Measurements from ENCODE around the gene HOXD3. TPM values are rescaled to one million over a fixed set of nuclear protein-coding genes. Genes with fewer than 3 reads are reported as not detected.

Gene HOXD3
- total RNA-seq, 1 experiment from 2014 or later: not detected

DNA sequence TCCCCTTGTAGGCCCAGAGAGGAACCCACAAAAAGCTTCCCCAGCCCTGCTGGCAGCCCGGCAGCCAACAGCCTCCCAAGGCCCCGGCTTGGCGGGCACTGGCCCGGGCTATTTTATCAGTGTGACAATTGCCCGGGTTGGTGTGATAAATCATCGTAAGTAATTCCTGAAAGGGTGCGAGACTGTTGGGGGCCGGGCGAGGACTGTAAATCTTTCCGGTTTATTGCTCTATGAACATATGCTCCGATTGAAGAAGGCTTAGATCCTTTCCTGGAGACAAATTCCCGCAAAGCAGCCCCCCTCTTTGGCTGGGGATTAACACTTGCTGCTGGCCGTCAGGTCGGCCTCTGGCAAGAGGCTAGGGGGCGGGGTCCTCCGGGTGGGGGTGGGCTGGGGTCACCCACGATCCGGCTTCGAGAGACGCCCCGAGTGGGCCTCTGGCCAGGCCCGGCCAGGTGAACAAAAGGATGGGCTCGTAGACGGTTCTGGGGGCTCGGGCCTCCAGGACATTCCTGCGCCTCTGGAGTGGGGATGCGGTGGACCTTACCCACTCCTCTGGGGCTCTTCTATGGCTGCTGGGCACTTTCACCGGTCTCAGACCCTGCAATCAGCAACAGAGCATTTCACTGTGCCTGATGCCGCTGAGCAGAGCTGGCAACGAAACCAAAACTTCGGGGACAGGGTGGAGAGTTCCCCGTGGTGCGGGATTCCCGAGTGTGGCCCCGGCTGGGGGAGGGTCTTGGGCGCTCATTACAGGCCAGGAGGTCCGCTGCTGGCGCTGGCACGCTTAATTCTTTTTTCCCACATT is 2.0 kb downstream of the HOXD3 start:
- Histone ChIP-seq H3K4me2 (ENCODE audit: insufficient read depth, insufficient read length, low read length) (no peak overlapping the region), H2BK12ac (ENCODE audit: insufficient read length, low read depth, low read length) (no peak overlapping the region), H3K23me2 (ENCODE audit: insufficient read length, low read depth, low read length, poor library complexity, severe bottlenecking) (no peaks in the 10 kb centered on the region), H3K27me3 (ENCODE audit: insufficient read depth, low read length) (peaks cover 100% of the 10 kb centered on the region), H3K79me2 (ENCODE audit: insufficient read depth, low read length) (no peaks in the 10 kb centered on the region), H3K9ac (ENCODE audit: extremely low read depth, insufficient read length, low read length) (no peak overlapping the region), H3K23ac (ENCODE audit: insufficient read length, low read depth, low read length) (no peak overlapping the region), H3K79me1 (ENCODE audit: insufficient read depth, low read depth, low read length, poor library complexity, severe bottlenecking) (no peaks in the 10 kb centered on the region), H2BK20ac (ENCODE audit: low read depth, low read length, poor library complexity, severe bottlenecking) (no peak overlapping the region), H2AFZ (ENCODE audit: low read length) (no peak overlapping the region), H4K5ac (ENCODE audit: insufficient read length, low read depth, low read length) (no peak overlapping the region), H3K18ac (ENCODE audit: insufficient read length, low read depth, low read length) (no peak overlapping the region), H4K20me1 (ENCODE audit: control insufficient read depth, insufficient read depth, insufficient read length) (peaks cover 2% of the 10 kb centered on the region), H2BK15ac (ENCODE audit: low read depth, low read length) (no peak overlapping the region), H3T11ph (ENCODE audit: low read length) (no peak overlapping the region), H2AK5ac (ENCODE audit: insufficient read length, low read length) (no peak overlapping the region), H4K91ac (ENCODE audit: insufficient read length, low read depth, low read length) (no peak overlapping the region), H2BK120ac (ENCODE audit: low read depth, low read length, poor library complexity, severe bottlenecking) (no peak overlapping the region), H3K27ac (ENCODE audit: insufficient read length, low read depth, low read length) (no peak overlapping the region), H3K14ac (ENCODE audit: insufficient read depth, low read length) (no peak overlapping the region; the same call in 1 of the 2 replicates), H3K56ac (ENCODE audit: insufficient read length, low read depth, low read length) (no peak overlapping the region), H3K4ac (ENCODE audit: low read depth, low read length) (no peak overlapping the region), H2BK5ac (ENCODE audit: insufficient read length, low read length) (no peak overlapping the region), H3K4me1 (ENCODE audit: insufficient read depth, low read length) (no peaks in the 10 kb centered on the region), H3K9me3 (ENCODE audit: control insufficient read depth, low read depth, low read length) (no peaks in the 10 kb centered on the region), H4K8ac (replicated peaks; ENCODE audit: insufficient read length, low read depth, low read length) (no peak overlapping the region)
- H3K4me3 Mint-ChIP-seq: peak overlapping the region in 1 of 2 experiments; percentile 64; a peak in 1 of 5 replicates
- peaks cover 100% of the 10 kb centered on the region for H3K27me3 Mint-ChIP-seq (ENCODE audit: low read depth)
- DNase-seq: no peak
- no peaks in the 10 kb centered on the region; a peak in 1 of 7 replicates for H3K36me3 Mint-ChIP-seq (ENCODE audit: insufficient read depth in 1 of 3, low read depth in 3 of 3)
- H3K9me3 Mint-ChIP-seq: peaks cover 5% of the 10 kb centered on the region in 2 experiments; a peak in 3 of 5 replicates
- WGBS (ENCODE audit: extremely low coverage, insufficient read length, low lambda C conversion rate): no CpG with 5 or more reads among the region's 39 CpGs
- TF ChIP-seq, protein P1, sequence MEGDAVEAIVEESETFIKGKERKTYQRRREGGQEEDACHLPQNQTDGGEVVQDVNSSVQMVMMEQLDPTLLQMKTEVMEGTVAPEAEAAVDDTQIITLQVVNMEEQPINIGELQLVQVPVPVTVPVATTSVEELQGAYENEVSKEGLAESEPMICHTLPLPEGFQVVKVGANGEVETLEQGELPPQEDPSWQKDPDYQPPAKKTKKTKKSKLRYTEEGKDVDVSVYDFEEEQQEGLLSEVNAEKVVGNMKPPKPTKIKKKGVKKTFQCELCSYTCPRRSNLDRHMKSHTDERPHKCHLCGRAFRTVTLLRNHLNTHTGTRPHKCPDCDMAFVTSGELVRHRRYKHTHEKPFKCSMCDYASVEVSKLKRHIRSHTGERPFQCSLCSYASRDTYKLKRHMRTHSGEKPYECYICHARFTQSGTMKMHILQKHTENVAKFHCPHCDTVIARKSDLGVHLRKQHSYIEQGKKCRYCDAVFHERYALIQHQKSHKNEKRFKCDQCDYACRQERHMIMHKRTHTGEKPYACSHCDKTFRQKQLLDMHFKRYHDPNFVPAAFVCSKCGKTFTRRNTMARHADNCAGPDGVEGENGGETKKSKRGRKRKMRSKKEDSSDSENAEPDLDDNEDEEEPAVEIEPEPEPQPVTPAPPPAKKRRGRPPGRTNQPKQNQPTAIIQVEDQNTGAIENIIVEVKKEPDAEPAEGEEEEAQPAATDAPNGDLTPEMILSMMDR (conservative IDR thresholded peaks at IDR 0.05): no peak
- peaks cover 6 to 33% of the 10 kb centered on the region in 2 experiments; a peak in 3 of 4 replicates for H3K4me1 Mint-ChIP-seq
- no peak overlapping the region for H3K27ac Mint-ChIP-seq

All from H9 (cell line).